Measurements from ENCODE around the gene IFT80. TPM values are rescaled to one million over a fixed set of nuclear protein-coding genes. Genes with fewer than 3 reads are reported as not detected.
"Not testable (repeated sequence)": the region's sequence is repeated elsewhere in the genome, so short reads cannot be mapped to it uniquely, and the experiment has no call there.

IFT80 gene
- total and polyA plus RNA-seq, 2 experiments from 2014 or later: 24.1 to 42.5 TPM

GRCh38 chr3:160372780-160373179 is 26.2 kb downstream of the IFT80 start:
- no peak for DNase-seq (ENCODE audit: low read depth in 1 of 2, low spot score in 1 of 2)
- Histone ChIP-seq H3K27ac (no peak overlapping the region), H3K36me3 (peaks cover 20% of the 10 kb centered on the region), H3K9me3 (ENCODE audit: low read depth) (no peaks in the 10 kb centered on the region), H3K4me3 (no peak overlapping the region), H3K27me3 (no peaks in the 10 kb centered on the region), H3K4me1 (ENCODE audit: low read depth) (no peaks in the 10 kb centered on the region)
- TF ChIP-seq CTCF (IDR thresholded peaks at IDR 0.05; ENCODE audit: low read depth, low read length): no peak

- peak in 1 of 2 donors; percentile 52 for DNase-seq (ENCODE audit: low read depth in 1 of 2, low spot score in 1 of 2)
- TF ChIP-seq CTCF (IDR thresholded peaks at IDR 0.05; ENCODE audit: low read depth, low read length): no peak
- Histone ChIP-seq H3K27ac (no peak overlapping the region), H3K36me3 (peaks cover 13% of the 10 kb centered on the region), H3K27me3 (no peaks in the 10 kb centered on the region), H3K4me1 (ENCODE audit: low read depth) (no peaks in the 10 kb centered on the region), H3K4me3 (no peak overlapping the region), H3K9me3 (ENCODE audit: low read depth) (no peaks in the 10 kb centered on the region)
These were observed 27.8 kb downstream of the IFT80 start for GRCh38 chr3:160370987-160371857.

GRCh38 chr3:160369784-160370183 is 29.2 kb downstream of the IFT80 start:
- no peak for TF ChIP-seq CTCF (IDR thresholded peaks at IDR 0.05; ENCODE audit: low read depth, low read length)
- no peaks in the 10 kb centered on the region for H3K4me1 ChIP-seq (ENCODE audit: low read depth)
- H3K36me3 ChIP-seq: peaks cover 2% of the 10 kb centered on the region
- H3K9me3 ChIP-seq (ENCODE audit: low read depth): no peaks in the 10 kb centered on the region
- no peaks in the 10 kb centered on the region for H3K27me3 ChIP-seq
- H3K4me3 ChIP-seq: no peak overlapping the region
- no peak for DNase-seq (ENCODE audit: low read depth in 1 of 2, low spot score in 1 of 2)
- H3K27ac ChIP-seq: no peak overlapping the region

- Histone ChIP-seq H3K27me3 (no peaks in the 10 kb centered on the region), H3K27ac (no peak overlapping the region), H3K9me3 (ENCODE audit: low read depth) (no peaks in the 10 kb centered on the region), H3K4me1 (ENCODE audit: low read depth) (no peaks in the 10 kb centered on the region), H3K4me3 (no peak overlapping the region), H3K36me3 (no peaks in the 10 kb centered on the region)
- TF ChIP-seq CTCF (IDR thresholded peaks at IDR 0.05; ENCODE audit: low read depth, low read length): no peak
- DNase-seq (ENCODE audit: low read depth in 1 of 2, low spot score in 1 of 2): no peak
These were observed 30.2 kb downstream of the IFT80 start for GRCh38 chr3:160368804-160369203.

- no peaks in the 10 kb centered on the region for H3K9me3 ChIP-seq (ENCODE audit: low read depth)
- no peak overlapping the region for H3K4me3 ChIP-seq
- H3K27me3 ChIP-seq: no peaks in the 10 kb centered on the region
- H3K36me3 ChIP-seq: no peaks in the 10 kb centered on the region
- no peak for DNase-seq (ENCODE audit: low read depth in 1 of 2, low spot score in 1 of 2)
- no peak overlapping the region for H3K27ac ChIP-seq
- H3K4me1 ChIP-seq (ENCODE audit: low read depth): no peaks in the 10 kb centered on the region
- TF ChIP-seq CTCF (IDR thresholded peaks at IDR 0.05; ENCODE audit: low read depth, low read length): no peak
These were observed 33.0 kb downstream of the IFT80 start for GRCh38 chr3:160365869-160366522.

- not testable (repeated sequence) for H3K4me3 ChIP-seq; DNase-seq (ENCODE audit: low read depth in 1 of 2, low spot score in 1 of 2); H3K9me3 ChIP-seq (ENCODE audit: low read depth)
These were observed 36.1 kb downstream of the IFT80 start for GRCh38 chr3:160362896-160363295.

More at GRCh38 chr3:160362896-160363295, 36.1 kb downstream of the IFT80 start:
- not testable (repeated sequence) for H3K36me3 ChIP-seq; H3K27ac ChIP-seq; H3K4me1 ChIP-seq (ENCODE audit: low read depth); H3K27me3 ChIP-seq
